Hematopoietic multipotent progenitor cell treated with erythropoietin and hydrocortisone succinate and interleukin-3 and kit ligand, for 4 days (in vitro differentiated cells): ENCODE data around the gene FOXD4L6.
"Not testable (repeated sequence)": the region's sequence is repeated elsewhere in the genome, so short reads cannot be mapped to it uniquely, and the experiment has no call there.

ENCODE experiments used
- DNase-seq: peaks from one replicate; pipeline ENCODE4 v3.0.0-alpha.2; 2015

FOXD4L6 gene

GRCh38 chr9:41098759-41099158, 29.7 kb downstream of the FOXD4L6 start:
- not testable (repeated sequence) for DNase-seq

DNA sequence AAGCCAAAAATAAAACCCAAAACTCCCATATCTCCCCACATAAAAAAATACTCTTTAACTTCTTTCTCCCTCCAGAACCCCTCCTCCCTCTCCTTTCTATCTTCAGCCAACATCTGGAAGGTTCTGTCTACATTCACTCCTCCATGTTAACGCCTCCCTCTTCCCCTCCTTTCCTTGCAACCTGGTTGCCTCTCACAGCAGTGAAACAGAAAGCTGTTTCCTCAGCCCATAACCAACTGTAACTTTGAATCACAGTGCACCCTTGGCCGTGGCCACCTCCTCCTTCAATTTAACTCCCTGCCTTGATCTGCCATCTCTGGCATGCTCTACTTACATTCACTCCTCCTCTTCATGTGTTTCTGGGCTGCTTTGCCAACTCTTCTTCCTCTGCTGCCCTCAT, 33.4 kb downstream of the FOXD4L6 start:
- not testable (repeated sequence) for DNase-seq

GRCh38 chr9:41094010-41094773, 34.3 kb downstream of the FOXD4L6 start:
- DNase-seq = not testable (repeated sequence)

GRCh38 chr9:41090922-41091321, 37.6 kb downstream of the FOXD4L6 start:
- DNase-seq = not testable (repeated sequence)

DNA sequence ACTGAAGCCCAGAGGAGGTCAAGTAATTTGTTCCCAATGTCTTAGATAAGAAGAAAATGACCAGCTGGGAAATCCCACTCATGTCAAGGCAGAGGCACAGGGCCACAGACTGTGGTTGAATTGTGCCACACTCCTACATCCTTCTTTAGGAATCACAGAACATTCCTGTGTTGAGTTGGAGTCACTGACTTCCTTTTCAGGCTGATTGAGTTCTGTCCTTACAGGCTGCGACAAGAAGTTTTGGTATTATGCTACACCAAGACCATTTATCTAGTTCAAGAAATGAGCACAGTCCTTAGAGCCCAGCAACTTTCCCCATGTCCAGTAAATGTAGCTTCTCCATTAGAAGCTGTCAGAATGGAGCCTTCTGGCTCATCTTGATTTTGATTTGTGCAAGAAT, 38.1 kb downstream of the FOXD4L6 start:
- DNase-seq = not testable (repeated sequence)

GRCh38 chr9:41088450-41089059, 39.9 kb downstream of the FOXD4L6 start:
- DNase-seq = not testable (repeated sequence)

DNA sequence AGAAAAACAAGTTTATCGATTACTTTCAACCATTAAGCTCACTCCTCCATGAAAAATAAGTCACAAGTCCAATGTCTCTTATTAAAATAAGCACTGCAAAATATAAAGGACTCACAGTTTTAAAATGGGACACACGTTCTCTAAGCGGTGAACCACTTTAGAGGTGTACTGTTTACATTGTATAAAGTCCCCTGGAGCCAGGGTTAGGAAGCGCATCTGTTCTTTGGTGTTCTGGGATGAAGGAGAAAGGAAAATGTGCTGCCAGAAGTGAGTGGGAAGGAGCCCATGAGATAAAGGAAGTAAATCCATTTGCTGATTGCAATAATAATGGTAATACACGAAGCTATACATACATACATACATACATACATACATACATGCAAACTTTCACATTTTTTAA, 40.6 kb downstream of the FOXD4L6 start:
- DNase-seq = not testable (repeated sequence)

DNA sequence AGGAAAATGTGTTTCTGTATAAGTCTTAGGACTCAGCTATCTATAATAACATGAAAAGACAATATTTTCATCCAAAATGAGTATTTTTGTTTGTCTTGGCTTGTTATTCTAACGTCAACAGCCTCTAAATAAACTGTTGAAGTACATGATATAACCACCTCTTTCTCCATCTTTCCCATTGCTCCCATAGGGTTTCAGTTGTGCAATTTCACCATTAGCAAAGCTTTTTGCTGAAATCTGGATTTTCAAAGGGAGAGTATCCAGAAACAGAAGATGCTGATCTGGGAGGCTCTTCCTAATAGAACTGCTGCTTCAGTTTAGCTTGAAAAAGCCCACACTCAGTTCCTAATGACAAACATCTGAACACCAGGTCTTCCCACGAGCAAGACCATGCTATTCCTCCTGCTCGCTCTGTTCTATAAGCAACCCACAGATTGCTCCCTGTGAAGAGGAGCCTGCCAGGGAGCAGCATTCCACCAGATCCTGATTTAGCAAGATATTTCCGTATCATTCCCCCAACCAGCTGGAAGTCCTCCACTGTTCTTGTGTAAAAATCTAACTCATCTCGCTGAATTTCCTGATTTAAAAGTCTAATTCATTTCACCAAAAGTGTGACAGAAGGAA, 41.2 kb downstream of the FOXD4L6 start:
- DNase-seq = not testable (repeated sequence)

DNA sequence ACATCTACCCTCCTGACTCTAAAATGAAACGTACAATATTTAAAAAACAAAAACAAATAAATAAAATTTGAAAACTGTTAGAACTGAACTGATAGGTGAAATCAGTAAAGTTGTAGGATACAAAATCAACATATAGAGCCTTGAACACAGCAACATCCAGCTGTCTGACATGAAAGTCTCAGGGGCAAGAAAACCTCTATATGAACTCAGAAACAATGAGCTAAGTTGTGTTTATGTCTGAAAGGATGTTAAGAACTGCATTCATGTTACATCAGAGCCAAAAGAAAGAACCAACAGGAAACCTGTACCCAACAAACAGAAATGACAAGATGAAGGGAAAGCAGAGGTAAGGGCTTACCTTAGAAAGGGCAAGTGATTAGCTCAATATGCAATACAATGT, 41.8 kb downstream of the FOXD4L6 start:
- DNase-seq = not testable (repeated sequence)

DNA sequence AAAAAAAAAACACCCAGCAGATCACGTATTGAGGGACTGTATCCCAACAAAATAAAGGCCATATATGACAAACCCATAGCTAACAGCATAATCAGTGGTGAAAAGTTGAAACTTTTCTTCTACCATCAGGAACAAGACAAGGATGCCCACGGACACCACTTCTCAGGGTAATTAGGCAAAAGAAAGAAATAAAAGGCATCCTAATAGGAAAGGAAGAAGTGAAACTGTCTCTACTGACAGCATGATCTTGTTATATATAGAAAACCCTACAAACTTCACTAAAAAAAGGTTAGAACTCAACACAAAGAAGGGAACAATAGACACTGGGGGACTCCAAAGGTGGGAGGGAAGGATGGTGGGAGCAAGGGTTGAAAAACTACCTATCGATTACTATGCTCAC, 42.3 kb downstream of the FOXD4L6 start:
- not testable (repeated sequence) for DNase-seq

DNA sequence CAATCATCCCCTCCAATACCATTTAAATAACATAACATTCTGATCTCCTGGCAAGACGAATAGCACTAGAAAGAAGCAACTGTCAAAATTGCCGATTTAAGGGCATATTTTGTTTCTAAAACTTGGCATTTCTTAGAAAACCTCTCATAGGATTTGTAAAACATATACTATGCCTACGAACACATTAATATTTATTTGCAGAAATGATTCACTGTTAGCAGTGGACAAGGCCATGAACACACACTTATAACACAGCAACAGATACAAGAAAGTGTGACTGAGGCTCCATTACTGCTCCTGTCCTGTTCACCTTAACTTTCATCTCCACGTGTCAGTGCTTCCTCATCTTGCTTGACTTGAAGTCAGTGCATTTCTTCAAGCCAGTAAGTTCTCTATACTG, 46.1 kb downstream of the FOXD4L6 start:
- not testable (repeated sequence) for DNase-seq

- not testable (repeated sequence) for DNase-seq
These were observed 49.0 kb downstream of the FOXD4L6 start for GRCh38 chr9:41079464-41079863.

DNA sequence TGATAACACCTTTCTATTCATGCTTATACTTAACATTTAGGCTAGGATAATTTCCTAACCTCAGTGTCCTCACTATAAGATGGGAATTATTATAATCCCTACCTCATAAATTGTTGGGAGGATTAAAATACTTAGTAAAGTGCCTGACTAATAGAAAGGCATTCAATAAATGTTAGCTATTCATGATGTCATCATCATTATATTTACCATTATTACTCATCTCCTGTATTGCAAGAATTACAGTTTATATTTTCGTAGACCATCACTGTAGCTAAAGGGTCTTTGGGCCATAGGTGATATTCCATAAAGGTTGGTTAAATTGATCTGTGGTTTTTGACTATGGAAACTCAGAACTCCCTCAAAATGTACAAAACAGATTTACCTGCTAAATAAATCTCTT, 50.9 kb downstream of the FOXD4L6 start:
- DNase-seq = not testable (repeated sequence)
